Osteocyte (in vitro differentiated cells): ENCODE data around the gene PRR29. TPM values are rescaled to one million over a fixed set of nuclear protein-coding genes. Genes with fewer than 3 reads are reported as not detected.

ENCODE experiments used
- DNase-seq: peaks from one replicate; pipeline ENCODE4 v3.0.0; 2021; ENCODE audit warnings: mixed read lengths; ENCODE audit not compliant: unreplicated experiment; ENCODE audit errors: extremely low spot score
- H3K27ac Mint-ChIP-seq: one replicate; pipeline ENCODE4 v1.8.0; 2021; ENCODE audit warnings: mild to moderate bottlenecking, mixed read lengths; ENCODE audit not compliant: unreplicated experiment
- H3K27me3 Mint-ChIP-seq: one replicate; pipeline ENCODE4 v1.8.0; 2021; ENCODE audit warnings: mixed read lengths; ENCODE audit not compliant: unreplicated experiment
- H3K36me3 Mint-ChIP-seq: one replicate; pipeline ENCODE4 v1.8.0; 2021; ENCODE audit warnings: mixed read lengths; ENCODE audit not compliant: unreplicated experiment
- H3K4me1 Mint-ChIP-seq: one replicate; pipeline ENCODE4 v1.8.0; 2021; ENCODE audit warnings: mixed read lengths; ENCODE audit not compliant: unreplicated experiment
- H3K4me3 Mint-ChIP-seq: one replicate; pipeline ENCODE4 v1.8.0; 2021; ENCODE audit warnings: mild to moderate bottlenecking, moderate library complexity, mixed read lengths; ENCODE audit not compliant: unreplicated experiment
- H3K9me3 Mint-ChIP-seq: one replicate; pipeline ENCODE4 v1.8.0; 2021; ENCODE audit warnings: mixed read lengths; ENCODE audit not compliant: unreplicated experiment
- total RNA-seq: library from RNA; stranded (reverse); gene quantifications from 2 replicates; pipeline ENCODE4 v1.2.1, GENCODE V29; 2021
- TF ChIP-seq, protein P1 (sequence below): fragments of 200-600 bp; sonication (generic); IDR thresholded peaks from 2 replicates; pipeline ENCODE4 v1.5.0; 2021; ENCODE audit warnings: antibody characterized with exemption, mild to moderate bottlenecking, moderate library complexity

Gene PRR29
- total RNA-seq, 1 donor from 2014 or later = not detected

- TF ChIP-seq, protein P1, sequence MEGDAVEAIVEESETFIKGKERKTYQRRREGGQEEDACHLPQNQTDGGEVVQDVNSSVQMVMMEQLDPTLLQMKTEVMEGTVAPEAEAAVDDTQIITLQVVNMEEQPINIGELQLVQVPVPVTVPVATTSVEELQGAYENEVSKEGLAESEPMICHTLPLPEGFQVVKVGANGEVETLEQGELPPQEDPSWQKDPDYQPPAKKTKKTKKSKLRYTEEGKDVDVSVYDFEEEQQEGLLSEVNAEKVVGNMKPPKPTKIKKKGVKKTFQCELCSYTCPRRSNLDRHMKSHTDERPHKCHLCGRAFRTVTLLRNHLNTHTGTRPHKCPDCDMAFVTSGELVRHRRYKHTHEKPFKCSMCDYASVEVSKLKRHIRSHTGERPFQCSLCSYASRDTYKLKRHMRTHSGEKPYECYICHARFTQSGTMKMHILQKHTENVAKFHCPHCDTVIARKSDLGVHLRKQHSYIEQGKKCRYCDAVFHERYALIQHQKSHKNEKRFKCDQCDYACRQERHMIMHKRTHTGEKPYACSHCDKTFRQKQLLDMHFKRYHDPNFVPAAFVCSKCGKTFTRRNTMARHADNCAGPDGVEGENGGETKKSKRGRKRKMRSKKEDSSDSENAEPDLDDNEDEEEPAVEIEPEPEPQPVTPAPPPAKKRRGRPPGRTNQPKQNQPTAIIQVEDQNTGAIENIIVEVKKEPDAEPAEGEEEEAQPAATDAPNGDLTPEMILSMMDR = no peak
- H3K9me3 Mint-ChIP-seq = peaks cover 13% of the 10 kb centered on the region
- no peak overlapping the region for H3K4me3 Mint-ChIP-seq
- H3K27ac Mint-ChIP-seq = no peak overlapping the region
- no peak for DNase-seq
- peaks cover 3% of the 10 kb centered on the region for H3K27me3 Mint-ChIP-seq
- H3K36me3 Mint-ChIP-seq = no peaks in the 10 kb centered on the region
- H3K4me1 Mint-ChIP-seq = peaks cover 2% of the 10 kb centered on the region
Measured at GRCh38 chr17:63983320-63983719, 14.8 kb upstream of the PRR29 start.

DNA sequence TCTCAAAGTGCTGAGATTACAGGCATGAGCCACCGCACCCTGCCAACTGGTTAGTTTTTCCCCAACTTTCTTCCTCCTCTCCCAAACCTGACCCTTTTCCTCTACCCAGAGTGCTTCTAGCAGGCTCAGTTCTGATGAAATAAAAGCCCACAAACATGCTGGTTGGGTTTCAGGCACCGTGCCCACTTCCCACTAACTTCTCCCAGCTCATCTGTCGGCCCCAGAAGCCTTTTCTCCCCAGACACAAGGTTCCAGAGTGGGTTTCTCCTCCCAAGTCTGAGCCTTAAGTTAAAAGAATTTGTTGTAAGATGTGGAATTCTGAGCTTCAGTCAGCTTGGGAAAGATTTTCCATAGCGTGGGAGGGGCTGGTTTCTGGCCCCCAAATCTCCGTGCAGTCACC, 13.9 kb upstream of the PRR29 start:
- Mint-ChIP-seq H3K4me1 (peaks cover 4% of the 10 kb centered on the region), H3K27me3 (peaks cover 5% of the 10 kb centered on the region), H3K36me3 (no peaks in the 10 kb centered on the region), H3K27ac (no peak overlapping the region), H3K4me3 (no peak overlapping the region), H3K9me3 (peaks cover 13% of the 10 kb centered on the region)
- no peak for DNase-seq
- TF ChIP-seq, protein P1 = no peak

DNA sequence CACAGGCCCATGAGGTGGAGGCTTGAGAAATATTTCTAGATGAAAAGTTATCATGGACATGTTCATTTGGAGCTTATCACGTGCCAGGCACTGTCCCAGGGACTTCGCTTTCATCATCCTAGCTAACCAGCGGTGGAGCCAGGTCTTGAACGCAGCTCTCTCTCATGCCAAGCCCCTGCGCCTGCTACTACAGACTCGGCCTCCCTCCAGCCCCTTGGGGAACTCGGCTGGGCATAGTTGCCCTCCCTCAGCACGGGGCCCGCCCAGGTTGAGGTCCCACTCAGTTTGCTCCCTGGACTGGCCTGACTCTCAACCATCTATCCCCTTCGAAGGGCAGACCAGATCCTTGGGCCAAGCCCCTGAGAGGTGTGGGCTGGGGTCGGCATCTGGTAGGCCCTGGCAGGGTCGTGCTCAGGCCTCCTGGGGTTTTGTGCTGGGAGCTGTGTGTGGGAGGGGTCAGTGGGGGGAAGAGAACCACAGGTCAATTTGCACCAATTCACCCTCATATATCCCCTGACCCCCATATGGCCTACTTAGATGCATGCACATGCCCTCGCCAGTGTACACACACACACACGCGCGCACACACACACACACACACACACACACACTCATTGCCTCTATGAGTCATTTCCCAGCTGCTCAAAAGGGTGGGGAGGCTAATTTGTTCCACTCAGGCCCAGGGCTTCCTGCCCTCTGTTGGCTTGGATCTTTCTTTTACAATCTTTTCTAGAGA, 13.3 kb upstream of the PRR29 start:
- H3K27me3 Mint-ChIP-seq = peaks cover 10% of the 10 kb centered on the region
- H3K4me3 Mint-ChIP-seq = no peak overlapping the region
- peaks cover 13% of the 10 kb centered on the region for H3K9me3 Mint-ChIP-seq
- no peak overlapping the region for H3K27ac Mint-ChIP-seq
- no peaks in the 10 kb centered on the region for H3K36me3 Mint-ChIP-seq
- DNase-seq = no peak
- H3K4me1 Mint-ChIP-seq = peaks cover 4% of the 10 kb centered on the region
- TF ChIP-seq, protein P1 = no peak

DNA sequence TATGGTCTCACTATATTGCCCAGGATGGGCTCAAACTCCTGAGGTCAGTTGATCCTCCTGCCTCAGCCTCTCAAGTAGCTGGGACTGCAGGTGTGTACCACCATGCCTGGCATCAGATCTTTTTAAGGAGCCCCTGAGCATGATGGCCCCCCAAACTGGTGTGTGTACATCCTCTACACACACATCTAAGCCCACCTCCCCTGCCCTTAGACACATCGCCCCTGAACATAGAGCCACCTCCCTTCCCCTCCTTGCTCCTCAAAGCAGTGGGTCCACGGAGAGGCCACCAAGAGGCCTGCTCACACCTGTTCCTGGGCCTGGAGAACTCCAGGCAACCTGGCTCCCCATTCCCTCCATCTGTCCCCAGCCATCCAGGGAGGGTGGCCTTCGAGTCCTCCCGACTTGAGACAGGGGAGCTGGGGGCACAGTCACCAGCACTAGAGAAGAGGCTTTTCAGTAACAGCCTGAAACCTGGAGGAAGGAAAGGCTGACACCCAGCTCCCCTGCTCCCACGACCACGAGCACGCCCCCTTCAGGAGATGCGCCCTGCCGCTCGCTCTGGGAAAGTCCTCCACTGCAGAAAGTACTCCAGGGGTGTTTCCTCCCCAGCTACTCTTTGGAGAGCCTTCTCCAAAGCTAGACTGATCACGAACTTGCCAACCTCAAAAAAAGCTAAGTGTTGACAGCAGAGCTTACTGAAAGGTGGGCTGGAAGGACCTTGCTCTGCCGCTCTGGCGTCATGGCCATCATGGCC, 12.6 kb upstream of the PRR29 start:
- DNase-seq = no peak
- Mint-ChIP-seq H3K36me3 (no peaks in the 10 kb centered on the region), H3K9me3 (peaks cover 13% of the 10 kb centered on the region), H3K27ac (no peak overlapping the region), H3K4me3 (no peak overlapping the region), H3K4me1 (peaks cover 2% of the 10 kb centered on the region), H3K27me3 (peaks cover 15% of the 10 kb centered on the region)
- TF ChIP-seq, protein P1 = no peak

GRCh38 chr17:63986821-63987220, 11.3 kb upstream of the PRR29 start:
- Mint-ChIP-seq H3K4me3 (no peak overlapping the region), H3K36me3 (no peaks in the 10 kb centered on the region), H3K27ac (no peak overlapping the region), H3K4me1 (peaks cover 2% of the 10 kb centered on the region), H3K27me3 (peaks cover 21% of the 10 kb centered on the region), H3K9me3 (peaks cover 11% of the 10 kb centered on the region)
- TF ChIP-seq, protein P1 = no peak
- DNase-seq = no peak
